NB4 (cell line): ENCODE results near the gene SPEG.

Source experiments
- CTCF ChIP-seq: IDR thresholded peaks from one replicate; pipeline ENCODE4 v1.5.1; 2012; ENCODE audit warnings: low read depth, low read length
- MAX ChIP-seq: IDR thresholded peaks from 2 replicates; pipeline ENCODE4 v1.6.1; 2011; ENCODE audit warnings: low read depth, low read length
- MYC ChIP-seq: IDR thresholded peaks from 2 replicates; pipeline ENCODE4 v1.6.1; 2011; ENCODE audit warnings: low read depth, low read length
- POLR2A ChIP-seq: IDR thresholded peaks from 2 replicates; pipeline ENCODE4 v1.6.1; 2011; ENCODE audit warnings: mild to moderate bottlenecking; ENCODE audit not compliant: insufficient read length; ENCODE audit errors: extremely low read depth

- TF ChIP-seq CTCF (no peak), POLR2A (no peak), MAX (no peak), MYC (no peak)
These were observed 3.8 kb downstream of the SPEG start for GRCh38 chr2:219438453-219438852.
